Colon (tissue), 2 donors: ENCODE results near the gene EXOC3L1.

Experiments used
- FAIRE-seq: peaks from 2 replicates; lab custom pipeline; 2012; peaks lifted over from hg19 to GRCh38; lab: Jason Lieb, UNC
- donor health status: control.
- donor health status: control.

The EXOC3L1 gene

GRCh38 chr16:67215706-67216105 lies 25.8 kb upstream of the EXOC3L1 start:
- FAIRE-seq, result no peak

DNA sequence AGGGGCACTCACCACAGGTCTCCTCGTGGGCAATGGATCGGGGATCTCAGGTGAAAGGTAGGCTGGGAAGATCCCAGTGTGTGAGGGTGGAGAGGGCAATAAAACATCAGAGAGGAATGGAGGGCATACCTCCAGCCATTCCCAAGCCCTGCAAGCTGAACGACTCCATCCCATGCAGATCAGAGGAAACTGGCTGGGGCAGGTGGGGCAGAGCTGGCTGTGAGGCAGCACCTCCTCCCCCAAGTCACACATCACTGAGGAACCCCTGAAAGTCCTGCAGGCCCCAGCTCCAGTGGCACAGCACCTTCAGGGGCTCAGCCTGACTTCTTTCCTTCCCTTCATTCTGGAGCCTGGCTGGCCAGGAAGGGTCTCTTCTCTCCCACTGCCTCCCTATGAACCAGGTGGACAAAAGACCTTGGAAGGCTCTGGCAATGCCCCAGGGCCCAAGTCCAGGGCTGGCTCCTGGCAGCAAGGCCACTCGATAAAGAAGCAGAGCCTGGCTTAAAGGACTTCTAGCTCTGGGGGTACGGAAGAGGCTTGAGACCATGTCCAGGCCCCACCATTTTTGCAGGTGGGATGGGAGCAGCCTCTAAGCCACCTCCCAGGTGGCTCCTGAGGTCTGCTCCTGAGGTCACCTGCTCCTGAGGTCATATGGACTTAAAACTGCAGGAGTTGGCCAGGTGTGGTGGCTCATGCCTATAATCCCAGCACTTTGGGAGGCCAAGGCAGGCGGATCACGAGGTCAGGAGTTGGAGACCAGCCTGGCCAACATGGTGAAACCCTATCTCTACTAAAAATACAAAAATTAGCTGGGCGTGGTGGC lies 23.5 kb upstream of the EXOC3L1 start:
- FAIRE-seq, result no peak

GRCh38 chr16:67212766-67213165 lies 22.8 kb upstream of the EXOC3L1 start:
- FAIRE-seq, result no peak

DNA sequence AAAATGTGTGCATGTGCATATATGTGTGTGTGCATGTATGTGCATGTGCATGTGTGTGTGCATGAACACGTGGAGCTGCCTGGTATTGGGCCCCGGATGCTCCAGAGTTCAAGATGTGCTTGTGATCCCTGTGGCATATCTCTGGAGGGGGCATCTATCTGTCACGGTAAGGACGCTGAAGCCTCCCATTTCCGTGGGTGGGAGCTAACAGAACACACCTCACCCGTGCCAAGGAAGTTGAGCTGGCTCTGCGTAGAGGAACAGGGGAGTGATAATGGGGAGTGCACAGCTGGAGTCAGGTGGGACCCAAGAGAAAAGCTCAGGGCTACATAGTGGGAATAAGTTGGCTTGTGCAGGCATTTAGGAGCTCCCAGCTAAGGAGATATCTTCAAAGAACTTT lies 21.7 kb upstream of the EXOC3L1 start:
- FAIRE-seq, result no peak

DNA sequence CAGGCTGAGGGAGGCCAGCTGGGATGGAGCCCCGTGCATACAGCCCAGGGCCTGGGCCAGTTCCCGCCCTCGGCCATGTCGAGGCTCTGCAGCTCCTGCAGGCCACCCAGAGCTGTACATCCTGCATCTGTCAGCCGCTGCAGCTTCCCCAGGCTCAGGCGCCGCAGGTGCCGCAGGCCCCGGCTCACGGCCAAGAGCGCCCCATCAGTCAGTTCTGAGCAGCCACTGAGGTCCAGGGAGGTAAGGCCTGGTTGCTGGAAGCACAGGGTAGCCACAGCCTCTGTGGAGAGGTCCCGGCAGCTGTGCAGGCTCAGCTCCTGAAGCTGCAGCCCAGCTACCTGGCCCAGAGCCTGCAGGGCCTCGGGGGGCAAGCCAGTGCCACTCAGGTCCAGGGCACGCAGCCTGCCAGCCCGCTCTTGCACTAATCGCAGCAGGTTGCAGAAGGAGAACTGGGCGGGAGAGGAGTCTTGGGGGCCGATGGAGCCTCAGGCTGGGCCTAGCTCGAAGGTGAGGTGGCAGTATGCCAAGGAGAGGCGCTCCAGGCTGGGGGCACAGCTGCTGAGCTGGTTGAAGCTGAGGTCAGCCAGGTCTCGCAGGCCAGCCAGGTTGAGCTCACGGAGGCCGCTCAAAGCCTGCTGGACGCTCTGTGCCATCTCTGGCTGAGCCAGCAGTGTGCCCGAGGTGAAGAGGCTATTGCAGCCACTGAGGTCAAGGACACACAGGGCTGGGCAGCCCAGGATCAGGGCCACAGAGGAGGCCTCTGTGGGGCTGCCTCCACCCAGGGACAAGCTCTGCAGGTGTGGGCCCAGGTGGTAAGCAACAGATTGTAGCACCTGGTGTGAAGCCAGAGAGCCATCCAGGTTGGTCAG lies 20.4 kb upstream of the EXOC3L1 start:
- no peak for FAIRE-seq

DNA sequence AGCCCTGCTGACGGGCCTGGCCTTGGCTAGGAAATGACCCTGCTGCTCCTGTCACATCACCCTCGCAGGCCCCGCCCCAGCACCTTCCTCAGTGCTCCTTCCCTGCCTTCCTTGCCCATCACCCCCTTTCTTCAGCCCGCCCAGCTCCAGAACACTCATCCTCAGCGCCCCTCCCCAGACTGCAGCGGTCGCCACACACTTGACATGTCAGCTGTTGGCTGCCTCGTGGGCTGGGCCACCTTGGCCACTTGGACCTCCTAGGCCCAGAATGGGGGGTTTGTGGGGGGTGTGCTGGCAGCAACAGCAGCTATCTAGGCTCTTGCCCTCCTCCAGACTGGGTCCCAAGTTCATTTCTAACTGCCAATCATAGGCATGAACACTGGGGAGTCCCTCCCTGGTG lies 19.6 kb upstream of the EXOC3L1 start:
- no peak for FAIRE-seq

- FAIRE-seq, result no peak
Measured at GRCh38 chr16:67208154-67208896, 18.4 kb upstream of the EXOC3L1 start.

GRCh38 chr16:67207249-67208091 lies 17.5 kb upstream of the EXOC3L1 start:
- no peak for FAIRE-seq

GRCh38 chr16:67206838-67207248 lies 16.9 kb upstream of the EXOC3L1 start:
- FAIRE-seq, result no peak

- no peak for FAIRE-seq
Measured at GRCh38 chr16:67206129-67206837, 16.3 kb upstream of the EXOC3L1 start.

GRCh38 chr16:67204076-67204475 lies 14.1 kb upstream of the EXOC3L1 start:
- FAIRE-seq, result no peak

- no peak for FAIRE-seq
Measured at GRCh38 chr16:67202956-67203493, 13.1 kb upstream of the EXOC3L1 start.

GRCh38 chr16:67202426-67202825 lies 12.5 kb upstream of the EXOC3L1 start:
- no peak for FAIRE-seq

DNA sequence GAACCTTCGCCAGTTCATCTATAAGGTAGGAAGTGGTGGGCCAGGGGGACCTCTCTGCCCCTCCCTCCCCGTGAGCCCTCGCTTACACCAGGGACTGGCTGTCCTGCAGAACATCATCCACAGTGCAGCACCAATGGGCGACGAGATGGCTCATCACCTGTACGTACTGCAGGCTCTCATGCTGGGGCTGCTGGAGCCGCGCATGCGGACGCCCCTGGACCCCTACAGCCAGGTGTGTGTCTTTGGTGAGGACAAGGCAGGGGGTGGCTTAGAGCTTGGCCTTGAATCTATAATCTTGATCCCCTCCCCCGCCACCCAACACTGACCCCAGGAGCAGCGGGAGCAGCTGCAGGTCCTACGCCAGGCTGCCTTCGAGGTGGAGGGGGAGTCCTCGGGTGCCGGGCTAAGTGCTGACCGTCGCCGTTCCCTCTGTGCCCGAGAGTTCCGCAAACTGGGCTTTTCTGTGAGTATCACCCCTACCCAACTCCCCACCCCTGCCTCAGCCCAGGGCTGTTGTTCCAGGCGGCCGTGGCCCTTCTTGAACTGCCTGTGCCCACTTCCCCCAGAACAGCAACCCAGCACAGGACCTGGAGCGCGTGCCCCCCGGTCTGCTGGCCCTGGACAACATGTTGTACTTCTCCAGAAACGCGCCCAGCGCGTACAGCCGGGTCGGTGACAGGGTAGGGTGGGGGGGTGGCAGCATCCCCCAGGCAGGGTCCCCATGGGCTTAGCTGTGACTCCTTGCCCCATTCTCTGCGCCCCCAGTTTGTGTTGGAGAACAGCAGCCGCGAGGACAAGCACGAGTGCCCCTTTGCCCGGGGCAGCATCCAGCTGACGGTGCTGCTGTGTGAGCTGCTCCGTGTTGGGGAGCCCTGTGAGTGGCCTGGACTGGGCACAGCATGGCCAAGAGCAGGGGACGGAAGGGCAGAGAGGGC lies 11.7 kb upstream of the EXOC3L1 start:
- FAIRE-seq, result no peak

GRCh38 chr16:67200491-67200890 lies 10.6 kb upstream of the EXOC3L1 start:
- FAIRE-seq, result no peak

DNA sequence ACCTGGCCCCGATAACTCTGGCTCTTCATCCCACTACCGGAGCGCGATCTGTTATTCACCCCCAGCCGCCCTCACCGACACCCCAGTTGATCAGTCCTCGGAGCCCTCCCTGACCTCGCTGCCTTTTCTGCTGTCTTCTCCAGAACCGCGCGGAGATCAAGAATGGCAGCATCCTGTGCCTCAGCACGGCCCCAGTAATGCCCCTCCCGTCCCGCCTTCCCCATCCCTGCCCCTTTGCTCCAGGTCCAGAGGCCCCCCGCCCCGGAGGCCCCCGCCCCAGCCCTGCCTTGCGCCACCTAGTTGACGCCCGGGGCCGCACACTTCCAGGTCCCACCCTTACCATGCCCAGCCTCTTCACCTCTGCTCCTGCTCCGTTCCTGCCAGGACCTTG lies 9.9 kb upstream of the EXOC3L1 start:
- no peak for FAIRE-seq

DNA sequence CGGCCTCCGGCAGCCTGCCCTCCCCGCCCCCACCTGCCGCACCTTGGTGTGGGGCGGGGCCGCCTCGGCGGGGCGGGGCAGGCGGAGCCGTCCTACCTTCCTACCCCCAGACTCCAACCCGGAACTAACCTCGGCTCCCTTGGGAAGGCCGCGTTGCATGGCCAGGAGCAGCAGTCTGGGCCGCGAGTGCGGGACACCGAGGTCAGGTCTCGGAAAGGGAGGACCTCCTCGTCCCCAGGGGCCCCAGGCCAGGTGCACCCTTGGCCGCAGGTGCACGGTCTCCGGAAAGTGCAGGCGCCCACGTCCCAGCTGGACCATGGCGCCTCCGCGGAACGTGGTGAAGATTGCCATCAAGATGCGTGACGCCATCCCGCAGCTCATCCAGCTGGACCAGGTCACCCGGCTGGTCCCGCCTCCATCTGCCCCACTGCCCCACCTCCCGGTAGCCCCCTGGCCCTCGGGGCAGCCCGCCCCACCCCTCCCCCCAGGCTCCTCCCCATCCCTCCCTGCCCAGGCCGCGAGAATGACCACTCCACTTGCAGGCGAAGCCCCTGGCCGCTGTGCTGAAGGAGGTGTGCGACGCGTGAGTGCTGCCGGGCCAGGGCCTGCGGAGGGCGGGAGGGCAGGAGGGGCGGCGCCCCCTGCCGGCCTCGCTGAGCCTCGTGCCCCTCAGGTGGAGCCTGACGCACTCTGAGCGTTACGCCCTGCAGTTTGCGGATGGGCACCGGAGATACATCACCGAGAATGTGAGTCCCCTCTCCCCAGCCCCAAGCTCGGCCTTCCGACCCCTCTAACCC lies 9.3 kb upstream of the EXOC3L1 start, which contains the start of gene ELMO3:
TSS of gene ELMO3 (plus strand) at position 121 of the 797 bp plus-strand sequence. CDS start at position 317, 196 bp downstream.
- no peak for FAIRE-seq

GRCh38 chr16:67198238-67198734 lies 8.3 kb upstream of the EXOC3L1 start:
- FAIRE-seq, result no peak
